Stimulated activated CD8-positive, alpha-beta memory T cell treated with anti-CD3 and anti-CD28 coated beads, Interleukin-7, amount 100 ng/mL, for 48 hours (primary cell): ENCODE results near the gene MZT2A.
A peak's percentile ranks its signal among the peaks of the same experiment; 100 is the strongest.
"Not testable (repeated sequence)": the region's sequence is repeated elsewhere in the genome, so short reads cannot be mapped to it uniquely, and the experiment has no call there.

Experiments used
- DNase-seq, 2 donors: peaks; one replicate each; pipeline ENCODE4 v3.0.0-alpha.2; 2020; ENCODE audit warnings: low read depth in 1 of 2; ENCODE audit errors: extremely low read depth in 1 of 2

The MZT2A gene

GRCh38 chr2:131521524-131521923 is 29.3 kb upstream of the MZT2A start:
- not testable (repeated sequence) for DNase-seq

GRCh38 chr2:131520526-131520925 is 28.3 kb upstream of the MZT2A start:
- DNase-seq = no peak

GRCh38 chr2:131519871-131520470 is 27.8 kb upstream of the MZT2A start:
- not testable (repeated sequence) for DNase-seq

- no peak for DNase-seq
Measured at GRCh38 chr2:131519466-131519865, 27.3 kb upstream of the MZT2A start.

- DNase-seq = not testable (repeated sequence)
Measured at GRCh38 chr2:131518531-131518930, 26.3 kb upstream of the MZT2A start.

DNA sequence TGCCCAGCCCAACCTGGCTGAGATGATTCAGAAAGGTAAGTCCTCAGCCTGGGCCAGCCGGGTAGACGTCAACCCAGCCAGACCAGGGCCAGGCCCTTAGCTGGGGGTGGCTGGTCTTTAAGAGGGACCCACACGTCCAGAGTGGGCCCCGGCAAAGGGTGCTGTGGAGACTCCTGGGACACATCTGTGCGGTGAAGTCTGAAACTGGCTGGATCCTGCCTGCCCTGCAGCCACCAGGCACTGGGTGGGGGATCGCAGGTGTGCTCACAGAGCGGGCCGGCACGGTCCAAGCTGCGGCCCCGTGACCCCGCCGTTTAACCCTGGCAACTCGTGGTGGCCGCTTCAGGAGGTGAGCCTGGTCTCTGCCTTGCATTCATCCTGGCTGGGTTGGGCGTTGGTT is 25.7 kb upstream of the MZT2A start:
- not testable (repeated sequence) for DNase-seq

GRCh38 chr2:131517106-131517831 is 25.1 kb upstream of the MZT2A start:
- DNase-seq = no peak

GRCh38 chr2:131516621-131517020 is 24.4 kb upstream of the MZT2A start:
- DNase-seq = not testable (repeated sequence)

- DNase-seq = no peak
Measured at GRCh38 chr2:131516011-131516410, 23.8 kb upstream of the MZT2A start.

DNA sequence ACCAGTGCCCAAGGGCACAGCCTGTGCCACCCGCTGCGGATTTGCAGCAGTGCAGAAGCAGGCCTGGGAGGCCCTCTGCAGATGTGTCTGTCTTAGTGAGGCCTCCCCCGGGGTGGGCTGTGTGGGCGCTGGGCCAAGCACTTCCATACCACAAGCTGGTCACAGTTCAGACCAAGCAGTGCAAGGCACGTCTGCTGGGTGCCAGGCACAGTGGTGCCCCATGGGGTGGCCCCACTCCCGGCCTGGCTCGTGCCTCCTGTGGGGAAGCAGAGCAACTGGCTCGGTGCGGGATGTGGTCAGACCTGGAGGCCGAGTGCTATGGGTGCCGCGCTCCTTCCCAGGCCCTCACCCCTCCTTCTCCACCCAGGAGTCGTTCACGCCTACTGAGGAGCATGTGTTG is 23.0 kb upstream of the MZT2A start:
- not testable (repeated sequence) for DNase-seq

DNA sequence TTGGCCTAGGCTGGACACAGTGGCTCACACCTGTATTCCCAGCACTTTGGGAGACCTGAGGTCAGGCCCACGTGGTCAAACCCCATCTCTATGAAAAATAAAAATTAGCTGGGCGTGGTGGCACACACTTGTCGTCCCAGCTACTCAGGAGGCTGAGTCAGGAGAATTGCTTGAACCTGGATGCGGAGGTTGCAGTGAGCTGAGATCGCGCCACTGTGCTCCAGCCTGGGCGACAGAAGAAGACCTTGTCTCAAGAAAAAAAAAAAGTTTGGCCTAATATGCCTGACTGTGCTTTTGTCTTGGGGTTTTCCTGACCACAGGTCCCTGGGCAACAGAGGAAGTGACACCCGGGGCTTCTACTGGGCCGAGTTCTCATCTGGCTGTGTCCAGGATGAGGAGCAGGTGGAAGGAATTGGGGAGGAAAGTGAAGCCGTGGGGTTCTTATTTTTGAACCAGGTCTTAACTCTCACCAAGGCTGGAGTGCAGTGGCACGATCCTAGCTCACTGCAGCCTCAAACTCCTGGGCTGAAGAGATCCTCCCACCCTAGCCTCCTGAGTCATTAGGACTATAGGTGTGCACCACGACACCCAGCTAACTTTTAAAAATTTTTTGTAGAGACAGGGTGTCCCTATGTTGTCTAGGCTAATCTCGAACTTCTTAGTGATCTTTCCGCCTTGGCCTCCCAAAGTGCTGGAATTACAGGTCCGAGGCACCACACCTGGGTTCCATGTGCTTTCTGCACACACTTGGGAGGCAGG is 22.4 kb upstream of the MZT2A start:
- DNase-seq = not testable (repeated sequence)

- DNase-seq = not testable (repeated sequence)
Measured at GRCh38 chr2:131511969-131512870, 20.0 kb upstream of the MZT2A start.

DNA sequence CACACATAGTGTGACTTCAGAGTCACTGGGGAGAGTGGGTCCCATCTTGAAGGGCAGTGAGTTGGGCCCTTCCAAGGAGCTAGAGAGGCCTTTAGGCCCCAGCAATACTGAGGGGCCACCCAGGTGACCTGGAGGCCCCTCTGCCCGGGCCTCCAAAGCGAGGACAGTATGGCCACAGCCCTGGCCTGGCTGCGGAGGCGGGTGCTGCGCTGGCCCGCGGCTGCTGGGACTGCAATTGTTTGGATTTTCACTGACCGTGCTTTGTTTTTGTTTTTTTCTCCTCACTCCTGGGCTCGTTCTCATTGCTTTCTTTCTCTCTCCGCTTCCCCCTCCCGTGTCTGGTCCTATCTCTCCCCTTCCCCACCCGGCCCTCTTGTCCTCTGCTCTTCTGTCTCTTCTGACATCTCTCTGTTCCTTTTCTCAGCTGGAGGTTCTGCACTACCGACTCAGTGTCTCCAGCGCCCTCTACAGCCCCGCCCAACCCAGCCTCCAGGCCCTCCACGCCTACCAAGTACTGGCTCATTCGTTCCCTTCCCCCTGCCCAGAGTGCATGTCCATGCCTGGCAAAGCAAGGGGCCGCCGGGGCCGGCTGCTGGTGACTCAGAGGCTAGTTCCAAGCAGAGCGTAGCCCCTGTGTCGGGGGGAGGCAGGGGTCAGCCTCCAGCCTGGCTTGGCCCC is 19.2 kb upstream of the MZT2A start:
- not testable (repeated sequence) for DNase-seq

DNA sequence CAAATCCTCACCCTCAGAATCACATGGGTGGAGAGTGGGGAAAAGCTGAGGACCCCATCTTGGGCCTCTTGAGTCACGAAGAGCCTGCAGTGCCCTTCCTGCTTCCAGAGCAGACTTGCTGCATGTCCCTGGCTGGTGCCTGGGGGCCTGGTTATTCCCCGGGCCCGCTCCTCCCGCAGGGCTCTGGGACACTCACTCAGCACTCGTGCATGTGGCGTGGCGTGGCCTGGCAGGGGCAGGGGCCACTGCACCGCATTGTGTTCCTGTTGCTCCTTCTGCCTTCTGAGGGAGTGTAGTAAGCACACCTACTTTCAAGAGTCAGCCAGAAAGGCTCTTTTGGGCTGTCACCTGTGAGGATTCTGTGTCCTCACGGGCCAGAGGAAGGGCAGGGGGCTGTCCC is 17.4 kb upstream of the MZT2A start:
- no peak for DNase-seq

DNA sequence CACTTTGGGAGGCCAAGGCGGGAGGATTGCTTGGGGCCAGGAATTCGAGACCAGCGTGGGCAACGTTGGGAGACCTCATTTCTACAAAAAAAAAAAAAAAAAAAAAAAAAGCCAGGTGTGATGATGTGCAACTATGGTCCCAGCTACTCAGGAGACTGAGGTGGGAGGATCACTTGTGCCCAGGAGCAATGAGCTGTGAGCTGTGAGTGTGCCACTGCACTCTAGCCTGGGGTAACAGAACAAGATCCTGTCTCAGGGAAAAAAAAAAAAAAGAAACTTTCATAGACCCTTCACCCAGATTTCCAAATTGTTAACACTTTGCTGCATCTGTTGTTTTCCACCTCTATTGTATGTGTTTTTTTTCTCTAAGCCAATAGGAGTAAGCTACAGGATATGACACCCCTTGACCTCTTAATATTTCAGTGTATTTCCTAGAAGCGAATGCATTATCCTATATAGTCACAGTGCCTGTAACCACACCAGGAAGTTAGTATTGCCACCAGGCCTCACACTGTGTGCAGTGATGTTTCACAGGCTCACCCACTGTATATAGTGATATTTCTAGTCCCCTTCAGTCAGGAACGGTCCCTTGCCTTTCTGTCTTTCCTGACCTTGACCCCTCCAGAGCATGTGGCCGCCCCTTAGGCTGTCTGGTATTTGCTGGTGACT is 12.0 kb upstream of the MZT2A start:
- DNase-seq = not testable (repeated sequence)

GRCh38 chr2:131503587-131503986 is 11.4 kb upstream of the MZT2A start:
- not testable (repeated sequence) for DNase-seq

DNA sequence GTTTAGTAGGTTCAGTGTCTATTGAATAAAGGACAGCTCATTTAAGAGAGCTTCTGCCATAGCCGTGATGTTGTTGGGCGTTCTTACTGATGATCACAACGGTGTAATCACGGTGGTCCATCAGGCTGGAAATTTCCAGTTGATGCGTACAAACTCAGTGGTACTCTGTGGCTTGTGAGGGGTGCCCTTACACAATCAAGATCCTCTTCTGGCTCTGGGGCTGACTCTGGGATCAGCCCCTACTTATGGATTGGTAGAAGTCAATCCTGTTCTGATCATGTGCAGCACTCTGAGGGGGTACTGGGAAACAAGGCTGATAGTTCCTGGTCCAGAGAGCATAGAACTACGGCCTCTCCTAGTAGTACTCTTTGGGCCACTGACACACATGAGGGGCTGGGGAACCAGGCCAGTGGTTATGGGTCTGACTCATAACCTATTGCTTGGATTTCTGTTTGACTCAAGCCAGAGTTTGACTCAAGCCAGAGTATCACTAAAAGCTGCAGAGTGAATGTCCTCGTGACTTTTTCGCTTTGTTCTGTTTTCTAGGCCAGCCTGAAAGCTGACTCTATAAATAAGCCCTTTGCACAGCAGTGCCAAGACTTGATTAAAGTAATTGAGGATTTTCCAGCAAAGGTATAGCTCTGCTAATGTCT is 6.2 kb upstream of the MZT2A start:
- DNase-seq = peak; percentile 17 to 34

GRCh38 chr2:131495506-131495905 is 3.3 kb upstream of the MZT2A start:
- not testable (repeated sequence) for DNase-seq
